ENCODE data around the gene TNFAIP1.

- TF ChIP-seq CTCF (IDR thresholded peaks at IDR 0.05) (no peak), POLR2A (IDR thresholded peaks at IDR 0.05) (no peak), POLR2AphosphoS5 (IDR thresholded peaks at IDR 0.05) (no peak), EP300 (IDR thresholded peaks at IDR 0.05; ENCODE audit: low read depth) (no peak)
Measured at GRCh38 chr17:28331891-28332420, 3.6 kb upstream of the TNFAIP1 start.
